ENCODE measurements around the gene RPTOR.

DNA sequence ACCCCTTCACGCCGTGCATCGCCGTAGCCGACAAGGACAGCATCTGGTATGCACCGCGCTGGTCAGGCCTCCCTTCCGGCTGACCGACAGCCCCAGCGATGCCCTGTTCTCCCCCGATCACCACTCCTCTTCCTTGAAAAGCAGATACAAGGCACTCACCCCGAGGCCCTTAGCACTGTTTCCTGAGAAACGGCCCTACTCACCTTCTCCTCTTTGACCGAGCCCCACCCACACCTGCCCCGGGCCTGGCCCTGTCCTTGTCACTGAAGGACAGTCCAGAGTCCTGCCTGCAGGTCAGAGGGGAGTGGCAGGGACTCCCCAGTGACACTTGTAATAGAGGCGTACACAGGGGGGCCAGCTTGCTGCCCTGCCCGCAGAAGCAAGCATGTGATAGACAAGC is 401.1 kb downstream of the RPTOR start:
- TF ChIP-seq EZH2 (IDR thresholded peaks at IDR 0.05; ENCODE audit: borderline replicate concordance, low read depth, low read length, severe bottlenecking) (no peak), CTCF (IDR thresholded peaks at IDR 0.05; ENCODE audit: extremely low read depth in 1 of 2, insufficient read depth in 1 of 2, low read depth in 1 of 2, low read length in 2 of 2) (no peak), POLR2A (IDR thresholded peaks at IDR 0.05; ENCODE audit: low read depth, low read length) (no peak), POLR2AphosphoS5 (IDR thresholded peaks at IDR 0.05; ENCODE audit: insufficient read depth, low read depth, low read length) (no peak), MAX (IDR thresholded peaks at IDR 0.05; ENCODE audit: insufficient read depth, insufficient read length) (no peak), GATA2 (IDR thresholded peaks at IDR 0.05; ENCODE audit: insufficient read depth, insufficient read length, low read depth, low read length) (no peak), FOS (IDR thresholded peaks at IDR 0.05; ENCODE audit: borderline replicate concordance, insufficient read depth, low read length) (no peak), MYC (IDR thresholded peaks at IDR 0.05; ENCODE audit: low read depth, low read length) (no peak)

Data from endothelial cell of umbilical vein (primary cell).